ENCODE measurements around the gene HBQ1.
"Not testable (repeated sequence)": the region's sequence is repeated elsewhere in the genome, so short reads cannot be mapped to it uniquely, and the experiment has no call there.

HBQ1 gene

DNA sequence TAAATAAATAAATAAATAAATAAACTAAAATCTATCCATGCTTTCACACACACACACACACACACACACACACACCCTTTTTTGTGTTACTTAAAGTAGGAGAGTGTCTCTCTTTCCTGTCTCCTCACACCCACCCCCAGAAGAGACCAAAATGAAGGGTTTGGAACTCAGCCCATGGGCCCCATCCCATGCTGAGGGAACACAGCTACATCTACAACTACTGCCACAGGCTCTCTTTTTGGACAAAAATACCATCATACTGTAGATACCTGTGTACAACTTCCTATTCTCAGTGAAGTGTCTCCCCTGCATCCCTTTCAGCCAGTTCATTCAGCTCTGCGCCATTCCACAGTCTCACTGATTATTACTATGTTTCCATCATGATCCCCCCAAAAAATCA is 9.5 kb upstream of the HBQ1 start:
- TF ChIP-seq, protein P1, sequence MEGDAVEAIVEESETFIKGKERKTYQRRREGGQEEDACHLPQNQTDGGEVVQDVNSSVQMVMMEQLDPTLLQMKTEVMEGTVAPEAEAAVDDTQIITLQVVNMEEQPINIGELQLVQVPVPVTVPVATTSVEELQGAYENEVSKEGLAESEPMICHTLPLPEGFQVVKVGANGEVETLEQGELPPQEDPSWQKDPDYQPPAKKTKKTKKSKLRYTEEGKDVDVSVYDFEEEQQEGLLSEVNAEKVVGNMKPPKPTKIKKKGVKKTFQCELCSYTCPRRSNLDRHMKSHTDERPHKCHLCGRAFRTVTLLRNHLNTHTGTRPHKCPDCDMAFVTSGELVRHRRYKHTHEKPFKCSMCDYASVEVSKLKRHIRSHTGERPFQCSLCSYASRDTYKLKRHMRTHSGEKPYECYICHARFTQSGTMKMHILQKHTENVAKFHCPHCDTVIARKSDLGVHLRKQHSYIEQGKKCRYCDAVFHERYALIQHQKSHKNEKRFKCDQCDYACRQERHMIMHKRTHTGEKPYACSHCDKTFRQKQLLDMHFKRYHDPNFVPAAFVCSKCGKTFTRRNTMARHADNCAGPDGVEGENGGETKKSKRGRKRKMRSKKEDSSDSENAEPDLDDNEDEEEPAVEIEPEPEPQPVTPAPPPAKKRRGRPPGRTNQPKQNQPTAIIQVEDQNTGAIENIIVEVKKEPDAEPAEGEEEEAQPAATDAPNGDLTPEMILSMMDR (IDR thresholded peaks at IDR 0.05; ENCODE audit: borderline replicate concordance, extremely low read depth, low read length, poor library complexity, severe bottlenecking): no peak
- no peak for TF ChIP-seq EZH2 (IDR thresholded peaks at IDR 0.05; ENCODE audit: borderline replicate concordance, low read depth, low read length, severe bottlenecking)
- Histone ChIP-seq H3K4me1 (ENCODE audit: insufficient read depth, low read length) (no peaks in the 10 kb centered on the region), H3K27me3 (ENCODE audit: insufficient read depth, low read length, poor library complexity) (no peaks in the 10 kb centered on the region), H3K36me3 (ENCODE audit: insufficient read depth, low read length) (no peaks in the 10 kb centered on the region), H3K4me3 (ENCODE audit: low read depth in 1 of 2, low read length in 2 of 2) (no peak overlapping the region), H3K79me2 (ENCODE audit: insufficient read depth, low read length) (no peaks in the 10 kb centered on the region), H4K20me1 (ENCODE audit: insufficient read depth, low read length) (peaks cover 7% of the 10 kb centered on the region), H3K4me2 (ENCODE audit: insufficient read depth, low read length) (no peak overlapping the region), H2AFZ (ENCODE audit: low read depth, low read length) (no peak overlapping the region), H3K27ac (ENCODE audit: low read length) (no peak overlapping the region), H3K9ac (ENCODE audit: low read depth, low read length) (no peak overlapping the region), H3K9me3 (ENCODE audit: insufficient read depth, low read length, severe bottlenecking) (no peaks in the 10 kb centered on the region)
- no peak for DNase-seq
- ATAC-seq (ENCODE audit: insufficient read depth, low read depth): no peak

- ATAC-seq (ENCODE audit: insufficient read depth, low read depth); H2AFZ ChIP-seq (ENCODE audit: low read depth, low read length); H3K27me3 ChIP-seq (ENCODE audit: insufficient read depth, low read length, poor library complexity); H3K79me2 ChIP-seq (ENCODE audit: insufficient read depth, low read length); H3K4me2 ChIP-seq (ENCODE audit: insufficient read depth, low read length); H3K4me3 ChIP-seq (ENCODE audit: low read depth in 1 of 2, low read length in 2 of 2); DNase-seq; H3K9ac ChIP-seq (ENCODE audit: low read depth, low read length); H3K27ac ChIP-seq (ENCODE audit: low read length); H4K20me1 ChIP-seq (ENCODE audit: insufficient read depth, low read length); H3K36me3 ChIP-seq (ENCODE audit: insufficient read depth, low read length); H3K9me3 ChIP-seq (ENCODE audit: insufficient read depth, low read length, severe bottlenecking); H3K4me1 ChIP-seq (ENCODE audit: insufficient read depth, low read length): not testable (repeated sequence)
Measured at GRCh38 chr16:172374-172941, 7.8 kb upstream of the HBQ1 start, which contains the start of gene HBA2. HBA2 (plus strand) TSS chr16:172876; CDS start chr16:172913, 37 bp downstream.

DNA sequence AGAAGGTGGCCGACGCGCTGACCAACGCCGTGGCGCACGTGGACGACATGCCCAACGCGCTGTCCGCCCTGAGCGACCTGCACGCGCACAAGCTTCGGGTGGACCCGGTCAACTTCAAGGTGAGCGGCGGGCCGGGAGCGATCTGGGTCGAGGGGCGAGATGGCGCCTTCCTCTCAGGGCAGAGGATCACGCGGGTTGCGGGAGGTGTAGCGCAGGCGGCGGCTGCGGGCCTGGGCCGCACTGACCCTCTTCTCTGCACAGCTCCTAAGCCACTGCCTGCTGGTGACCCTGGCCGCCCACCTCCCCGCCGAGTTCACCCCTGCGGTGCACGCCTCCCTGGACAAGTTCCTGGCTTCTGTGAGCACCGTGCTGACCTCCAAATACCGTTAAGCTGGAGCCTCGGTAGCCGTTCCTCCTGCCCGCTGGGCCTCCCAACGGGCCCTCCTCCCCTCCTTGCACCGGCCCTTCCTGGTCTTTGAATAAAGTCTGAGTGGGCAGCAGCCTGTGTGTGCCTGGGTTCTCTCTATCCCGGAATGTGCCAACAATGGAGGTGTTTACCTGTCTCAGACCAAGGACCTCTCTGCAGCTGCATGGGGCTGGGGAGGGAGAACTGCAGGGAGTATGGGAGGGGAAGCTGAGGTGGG is 6.9 kb upstream of the HBQ1 start:
- H3K4me3 ChIP-seq (ENCODE audit: low read depth in 1 of 2, low read length in 2 of 2): not testable (repeated sequence)

GRCh38 chr16:173928-174769 is 6.1 kb upstream of the HBQ1 start:
- not testable (repeated sequence) for H3K4me2 ChIP-seq (ENCODE audit: insufficient read depth, low read length); H3K4me1 ChIP-seq (ENCODE audit: insufficient read depth, low read length); H3K27me3 ChIP-seq (ENCODE audit: insufficient read depth, low read length, poor library complexity); H3K9me3 ChIP-seq (ENCODE audit: insufficient read depth, low read length, severe bottlenecking); H3K36me3 ChIP-seq (ENCODE audit: insufficient read depth, low read length); H3K4me3 ChIP-seq (ENCODE audit: low read depth in 1 of 2, low read length in 2 of 2); H2AFZ ChIP-seq (ENCODE audit: low read depth, low read length); H3K9ac ChIP-seq (ENCODE audit: low read depth, low read length); H3K27ac ChIP-seq (ENCODE audit: low read length); ATAC-seq (ENCODE audit: insufficient read depth, low read depth); DNase-seq; H4K20me1 ChIP-seq (ENCODE audit: insufficient read depth, low read length); H3K79me2 ChIP-seq (ENCODE audit: insufficient read depth, low read length)

More for the DNA sequence above, 6.9 kb upstream of the HBQ1 start:
- not testable (repeated sequence) for H3K9me3 ChIP-seq (ENCODE audit: insufficient read depth, low read length, severe bottlenecking); H3K27ac ChIP-seq (ENCODE audit: low read length); H3K79me2 ChIP-seq (ENCODE audit: insufficient read depth, low read length); H4K20me1 ChIP-seq (ENCODE audit: insufficient read depth, low read length); H2AFZ ChIP-seq (ENCODE audit: low read depth, low read length); H3K36me3 ChIP-seq (ENCODE audit: insufficient read depth, low read length); H3K9ac ChIP-seq (ENCODE audit: low read depth, low read length); DNase-seq; H3K27me3 ChIP-seq (ENCODE audit: insufficient read depth, low read length, poor library complexity); ATAC-seq (ENCODE audit: insufficient read depth, low read depth); H3K4me1 ChIP-seq (ENCODE audit: insufficient read depth, low read length); H3K4me2 ChIP-seq (ENCODE audit: insufficient read depth, low read length)
